ENCODE data around the gene PXK. TPM values are rescaled to one million over a fixed set of nuclear protein-coding genes. Genes with fewer than 3 reads are reported as not detected.

The PXK gene
- total RNA-seq, 5 donors from 2014 or later (not counting 1 experiment from before 2014, with no cell fraction given) = 17.4 to 23.0 (median 21.8) TPM

DNA sequence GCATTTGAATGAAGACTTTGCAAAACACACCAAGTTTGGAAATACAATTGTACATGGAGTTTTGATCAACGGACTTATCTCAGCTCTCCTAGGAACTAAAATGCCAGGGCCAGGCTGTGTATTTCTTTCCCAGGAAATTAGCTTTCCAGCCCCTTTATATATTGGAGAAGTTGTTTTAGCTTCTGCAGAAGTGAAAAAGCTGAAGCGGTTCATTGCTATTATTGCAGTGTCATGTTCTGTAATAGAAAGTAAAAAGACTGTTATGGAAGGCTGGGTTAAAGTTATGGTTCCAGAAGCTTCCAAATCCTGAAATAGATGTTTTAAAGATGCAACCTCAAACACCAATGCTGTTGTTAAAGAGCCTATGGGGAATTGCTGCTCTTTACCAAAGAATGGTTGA, 14.9 kb upstream of the PXK start:
- no peak overlapping the region for H3K27ac Mint-ChIP-seq
- POLR2A ChIA-PET = interaction anchor here in 1 of 2 donors (0.5 kb wide), 1 partner anchor 218 kb away, joined by 6 read pairs; no protein-coding TSS in a partner anchor
- H3K4me3 Mint-ChIP-seq = no peak overlapping the region
- 100% methylated on average over 1 of the region's 2 CpGs for WGBS (ENCODE audit: insufficient coverage)
- H3K4me1 Mint-ChIP-seq = peaks cover 0 to 15% (median 12%) of the 10 kb centered on the region in 3 donors
- Histone ChIP-seq H3K4me1 (ENCODE audit: control insufficient read depth in 1 of 2, extremely low read depth in 1 of 2, insufficient read depth in 2 of 2, low read length in 2 of 2) (no peaks in the 10 kb centered on the region), H3K27ac (ENCODE audit: low read length) (no peak overlapping the region), H3K36me3 (ENCODE audit: control insufficient read depth in 2 of 2, extremely low read depth in 1 of 2, insufficient read depth in 1 of 2, low read length in 1 of 2) (peaks cover 6 to 50% of the 10 kb centered on the region in 2 donors), H3K9me3 (no peaks in the 10 kb centered on the region), H3K4me3 (ENCODE audit: control insufficient read depth in 1 of 2, extremely low read depth in 1 of 2, low read length in 1 of 2) (no peak overlapping the region), H3K27me3 (replicated peaks in 1 of 2; ENCODE audit: control insufficient read depth in 2 of 2, extremely low read depth in 1 of 2, insufficient read depth in 2 of 2, low read length in 1 of 2) (no peaks in the 10 kb centered on the region)
- H3K27me3 Mint-ChIP-seq = no peaks in the 10 kb centered on the region
- no peaks in the 10 kb centered on the region for H3K9me3 Mint-ChIP-seq
- DNase-seq (no peak), ATAC-seq (replicated peaks in 1 of 4) (no peak)
- peaks cover 38% of the 10 kb centered on the region for H3K36me3 Mint-ChIP-seq
- CTCF ChIA-PET = interaction anchor here in 1 of 2 donors (3.1 kb wide), 1 partner anchor 11 kb away, joined by 28 read pairs; the partner anchor contains the start of genes HTD2 and RPP14

GRCh38 chr3:58321791-58322190, 10.9 kb upstream of the PXK start:
- WGBS (ENCODE audit: insufficient coverage) = 98% methylated on average over 6 of the region's 7 CpGs
- H3K4me3 ChIP-seq (ENCODE audit: control insufficient read depth in 1 of 2, extremely low read depth in 1 of 2, low read length in 1 of 2) = no peak overlapping the region
- H3K9me3 Mint-ChIP-seq = no peaks in the 10 kb centered on the region
- POLR2A ChIA-PET = no interaction called here
- H3K27ac ChIP-seq (ENCODE audit: low read length) = no peak overlapping the region
- H3K36me3 ChIP-seq (ENCODE audit: control insufficient read depth in 2 of 2, extremely low read depth in 1 of 2, insufficient read depth in 1 of 2, low read length in 1 of 2) = peaks cover 4 to 20% of the 10 kb centered on the region in 2 donors
- H3K27me3 Mint-ChIP-seq = no peaks in the 10 kb centered on the region
- CTCF ChIA-PET = interaction anchor here (0.6 to 4.8 kb wide), 8 partner anchors 13 to 212 kb away, joined by 3 to 26 read pairs (median 4); partner anchors contain the start of genes HTD2 (in 1 of the 2) and RPP14 (in 1 of the 2)
- H3K27ac Mint-ChIP-seq = no peak overlapping the region
- ATAC-seq (replicated peaks in 1 of 4) = no peak
- no peak overlapping the region for H3K4me3 Mint-ChIP-seq
- no peaks in the 10 kb centered on the region for H3K27me3 ChIP-seq (replicated peaks in 1 of 2; ENCODE audit: control insufficient read depth in 2 of 2, extremely low read depth in 1 of 2, insufficient read depth in 2 of 2, low read length in 1 of 2)
- no peaks in the 10 kb centered on the region for H3K9me3 ChIP-seq
- peaks cover 0 to 3% of the 10 kb centered on the region in 2 experiments for H3K4me1 ChIP-seq (ENCODE audit: control insufficient read depth in 1 of 2, extremely low read depth in 1 of 2, insufficient read depth in 2 of 2, low read length in 2 of 2)
- peaks cover 19 to 31% (median 27%) of the 10 kb centered on the region in 3 donors for H3K4me1 Mint-ChIP-seq
- peaks cover 18% of the 10 kb centered on the region for H3K36me3 Mint-ChIP-seq
- DNase-seq = no peak

DNA sequence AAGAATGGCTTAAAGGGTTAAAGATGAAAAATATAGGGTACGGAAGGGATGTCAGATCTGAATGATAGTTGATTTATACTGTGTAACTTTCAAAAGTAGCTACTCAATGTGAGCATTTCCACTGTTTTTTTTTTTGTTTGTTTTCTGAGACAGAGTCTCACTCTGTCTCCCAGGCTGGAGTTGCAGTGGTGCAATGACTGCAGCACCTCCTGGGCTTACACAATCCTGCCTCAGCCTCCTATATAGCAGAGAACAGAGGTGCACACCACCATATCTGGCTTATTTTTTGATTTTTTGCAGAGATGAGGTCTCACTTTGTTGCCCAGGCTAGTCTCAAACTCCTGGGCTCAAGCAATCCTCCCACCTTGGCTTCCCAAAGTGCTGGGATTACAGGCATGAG, 9.9 kb upstream of the PXK start:
- POLR2A ChIA-PET = interaction anchor here in 1 of 2 donors (0.6 kb wide), 1 partner anchor 15 kb away, joined by 3 read pairs; no protein-coding TSS in a partner anchor
- no peak overlapping the region for H3K27ac Mint-ChIP-seq
- peaks cover 10% of the 10 kb centered on the region for H3K36me3 Mint-ChIP-seq
- no CpG with 5 or more reads among the region's 1 CpG for whole genome bisulfite sequencing (ENCODE audit: insufficient coverage)
- ATAC-seq (replicated peaks in 1 of 4) (no peak), DNase-seq (no peak)
- no peaks in the 10 kb centered on the region for H3K9me3 Mint-ChIP-seq
- Histone ChIP-seq H3K27me3 (replicated peaks in 1 of 2; ENCODE audit: control insufficient read depth in 2 of 2, extremely low read depth in 1 of 2, insufficient read depth in 2 of 2, low read length in 1 of 2) (no peaks in the 10 kb centered on the region), H3K27ac (ENCODE audit: low read length) (no peak overlapping the region), H3K4me1 (ENCODE audit: control insufficient read depth in 1 of 2, extremely low read depth in 1 of 2, insufficient read depth in 2 of 2, low read length in 2 of 2) (peaks cover 0 to 3% of the 10 kb centered on the region in 2 experiments), H3K9me3 (no peaks in the 10 kb centered on the region), H3K36me3 (ENCODE audit: control insufficient read depth in 2 of 2, extremely low read depth in 1 of 2, insufficient read depth in 1 of 2, low read length in 1 of 2) (peaks cover 0 to 10% of the 10 kb centered on the region in 2 donors), H3K4me3 (ENCODE audit: control insufficient read depth in 1 of 2, extremely low read depth in 1 of 2, low read length in 1 of 2) (no peak overlapping the region)
- H3K27me3 Mint-ChIP-seq = no peaks in the 10 kb centered on the region
- CTCF ChIA-PET = interaction anchor here (0.6 to 4.8 kb wide), 6 partner anchors 10 to 211 kb away, joined by 3 to 26 read pairs (median 3); partner anchors contain the start of genes HTD2 (in 1 of the 2) and RPP14 (in 1 of the 2)
- peaks cover 19 to 31% (median 26%) of the 10 kb centered on the region in 3 donors for H3K4me1 Mint-ChIP-seq
- no peak overlapping the region for H3K4me3 Mint-ChIP-seq

- peaks cover 19 to 31% (median 26%) of the 10 kb centered on the region in 3 donors for H3K4me1 Mint-ChIP-seq
- no peaks in the 10 kb centered on the region for H3K27me3 Mint-ChIP-seq
- DNase-seq (no peak), ATAC-seq (replicated peaks in 1 of 4) (no peak)
- H3K4me3 Mint-ChIP-seq = no peak overlapping the region
- Histone ChIP-seq H3K27me3 (replicated peaks in 1 of 2; ENCODE audit: control insufficient read depth in 2 of 2, extremely low read depth in 1 of 2, insufficient read depth in 2 of 2, low read length in 1 of 2) (no peaks in the 10 kb centered on the region), H3K4me1 (ENCODE audit: control insufficient read depth in 1 of 2, extremely low read depth in 1 of 2, insufficient read depth in 2 of 2, low read length in 2 of 2) (peaks cover 0 to 3% of the 10 kb centered on the region in 2 experiments), H3K36me3 (ENCODE audit: control insufficient read depth in 2 of 2, extremely low read depth in 1 of 2, insufficient read depth in 1 of 2, low read length in 1 of 2) (peaks cover 0 to 6% of the 10 kb centered on the region in 2 donors), H3K9me3 (no peaks in the 10 kb centered on the region), H3K4me3 (ENCODE audit: control insufficient read depth in 1 of 2, extremely low read depth in 1 of 2, low read length in 1 of 2) (no peak overlapping the region), H3K27ac (ENCODE audit: low read length) (no peak overlapping the region)
- ChIA-PET CTCF (interaction anchor here in 1 of 2 donors (0.6 to 1.2 kb wide), 6 partner anchors 18 to 168 kb away, joined by 3 to 5 read pairs (median 3); partner anchors contain the start of genes HTD2, KCTD6, PDHB and RPP14), POLR2A (interaction anchor here (0.6 kb wide), 2 partner anchors 15 to 16 kb away, joined by 3 read pairs; no protein-coding TSS in a partner anchor)
- peaks cover 4% of the 10 kb centered on the region for H3K36me3 Mint-ChIP-seq
- 82% methylated on average over 2 of the region's 3 CpGs for WGBS (ENCODE audit: insufficient coverage)
- peak overlapping the region; percentile 41 to 50 for H3K27ac Mint-ChIP-seq
- no peaks in the 10 kb centered on the region for H3K9me3 Mint-ChIP-seq
These were observed 8.9 kb upstream of the PXK start for GRCh38 chr3:58323529-58324390.

DNA sequence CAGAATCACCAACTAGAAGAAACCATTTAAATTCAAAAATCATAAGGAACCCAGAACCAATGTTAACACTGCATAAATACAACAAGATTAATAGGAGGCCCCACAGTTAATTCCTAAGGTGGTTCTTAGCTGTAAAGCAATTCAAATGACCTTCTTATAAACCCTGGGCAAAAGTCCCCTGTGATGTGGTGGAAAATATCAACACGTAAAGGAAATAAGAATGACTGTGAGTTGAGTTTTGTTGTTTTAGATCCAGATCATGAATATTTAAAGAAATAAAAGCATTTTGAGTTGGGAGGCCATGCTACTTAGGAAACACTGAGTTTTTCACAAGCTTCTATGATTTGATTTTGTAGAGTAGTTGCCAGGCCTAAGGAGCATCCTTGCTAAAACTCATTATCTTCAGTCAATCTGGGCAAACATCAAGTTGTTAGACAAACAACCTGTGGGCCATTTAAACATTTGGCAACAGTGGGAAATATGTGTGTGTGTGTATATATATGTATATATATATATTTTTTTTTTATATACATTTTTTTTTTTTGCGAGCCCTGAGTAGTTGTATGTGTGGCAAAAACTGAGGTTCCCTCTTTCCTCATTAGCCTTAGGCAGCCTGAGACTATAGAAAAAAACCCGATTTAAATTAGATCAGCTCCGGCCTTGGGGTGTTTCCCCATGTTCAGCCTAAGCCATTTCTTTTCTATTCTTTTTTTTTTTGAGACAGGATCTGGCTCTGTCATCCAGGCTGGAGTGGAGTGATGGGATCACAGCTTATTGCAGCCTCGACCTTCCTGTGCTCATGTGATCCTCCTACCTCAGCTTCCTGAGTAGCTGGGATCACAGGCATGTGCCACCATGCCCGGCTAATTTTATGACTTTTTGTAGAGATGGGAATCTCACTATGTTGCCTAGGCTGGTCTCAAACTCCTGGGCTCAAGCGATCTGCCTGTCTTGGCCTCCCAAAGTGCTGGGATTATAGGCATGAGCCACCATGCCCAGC, 8.0 kb upstream of the PXK start:
- POLR2A ChIA-PET = interaction anchor here in 1 of 2 donors (0.6 kb wide), 1 partner anchor 95 kb away, joined by 4 read pairs; no protein-coding TSS in a partner anchor
- WGBS (ENCODE audit: insufficient coverage) = 90% methylated on average over 1 of the region's 7 CpGs
- Histone ChIP-seq H3K36me3 (ENCODE audit: control insufficient read depth in 2 of 2, extremely low read depth in 1 of 2, insufficient read depth in 1 of 2, low read length in 1 of 2) (no peaks in the 10 kb centered on the region), H3K27me3 (replicated peaks in 1 of 2; ENCODE audit: control insufficient read depth in 2 of 2, extremely low read depth in 1 of 2, insufficient read depth in 2 of 2, low read length in 1 of 2) (no peaks in the 10 kb centered on the region), H3K27ac (ENCODE audit: low read length) (no peak overlapping the region), H3K4me3 (ENCODE audit: control insufficient read depth in 1 of 2, extremely low read depth in 1 of 2, low read length in 1 of 2) (no peak overlapping the region), H3K9me3 (no peaks in the 10 kb centered on the region), H3K4me1 (ENCODE audit: control insufficient read depth in 1 of 2, extremely low read depth in 1 of 2, insufficient read depth in 2 of 2, low read length in 2 of 2) (peaks cover 0 to 3% of the 10 kb centered on the region in 2 experiments)
- Mint-ChIP-seq H3K4me3 (no peak overlapping the region), H3K4me1 (peaks cover 19 to 31% (median 26%) of the 10 kb centered on the region in 3 donors), H3K9me3 (no peaks in the 10 kb centered on the region), H3K27ac (peak overlapping the region; percentile 50 to 61), H3K27me3 (no peaks in the 10 kb centered on the region), H3K36me3 (no peaks in the 10 kb centered on the region)
- DNase-seq (peak in 1 of 35 experiments; percentile 19), ATAC-seq (replicated peaks in 1 of 4) (peak in 1 of 4 experiments; percentile 57)
- CTCF ChIA-PET = interaction anchor here (0.7 to 1.2 kb wide), 6 partner anchors 17 to 167 kb away, joined by 3 to 5 read pairs (median 3); partner anchors contain the start of genes HTD2 (in 1 of the 2), KCTD6 (in 1 of the 2), PDHB (in 1 of the 2) and RPP14 (in 1 of the 2)
